OCI-LY7 (cell line): Measurements from ENCODE around the gene BCL2L11. TPM values are rescaled to one million over a fixed set of nuclear protein-coding genes. Genes with fewer than 3 reads are reported as not detected.

Experiments
- BruUV-seq: library from RNA; stranded (reverse); fragments of 400-500 nt; replicated peaks from 2 replicates; lab custom pipeline; 2021; lab: Mats Ljungman, UMichigan
- CTCF ChIA-PET: fragments of 300-600 bp; sonication (Branson Sonifier 250); formaldehyde crosslinking; loops from one replicate; lab custom pipeline; 2022; ENCODE audit warnings: antibody characterized with exemption; ENCODE audit not compliant: unreplicated experiment; lab: Charles Lee
- POLR2A ChIA-PET: fragments of 300-600 bp; sonication (Branson Sonifier 250); formaldehyde crosslinking; loops from one replicate; lab custom pipeline; 2022; ENCODE audit warnings: antibody characterized with exemption; lab: Charles Lee
- DNase-seq: peaks from one replicate; pipeline ENCODE4 v3.0.0-alpha.2; 2015; ENCODE audit warnings: low spot score
- H2AFZ ChIP-seq: fragments of 200-600 bp; sonication (generic), shearing (Covaris generic); 2 replicates; pipeline ENCODE4 v1.6.1; 2014; ENCODE audit warnings: mild to moderate bottlenecking, antibody characterized with exemption, low read length, moderate library complexity
- H3K27ac ChIP-seq: fragments of 200-600 bp; sonication (generic); 2 replicates; pipeline ENCODE4 v1.5.1; 2014; ENCODE audit warnings: mixed run types, low read depth, mild to moderate bottlenecking, moderate library complexity, low read length, inconsistent platforms; ENCODE audit not compliant: poor library complexity, severe bottlenecking
- H3K36me3 ChIP-seq: fragments of 200-600 bp; sonication (generic); 2 replicates; pipeline ENCODE4 v1.6.1; 2014; ENCODE audit warnings: mild to moderate bottlenecking, antibody characterized with exemption, low read length, moderate library complexity, mixed read lengths; ENCODE audit not compliant: insufficient read depth
- H3K4me1 ChIP-seq: fragments of 200-600 bp; sonication (generic); 2 replicates; pipeline ENCODE4 v1.5.1; 2014; ENCODE audit warnings: mild to moderate bottlenecking, low read length; ENCODE audit not compliant: insufficient read depth, poor library complexity, severe bottlenecking
- H3K4me2 ChIP-seq: fragments of 200-600 bp; sonication (generic); 2 replicates; pipeline ENCODE4 v1.6.1; 2014; ENCODE audit warnings: mild to moderate bottlenecking, low read length
- H3K4me3 ChIP-seq: fragments of 200-600 bp; sonication (generic); 2 replicates; pipeline ENCODE4 v1.5.1; 2014; ENCODE audit warnings: mild to moderate bottlenecking, low read depth, low read length; ENCODE audit not compliant: poor library complexity, severe bottlenecking
- H3K79me2 ChIP-seq: fragments of 200-600 bp; sonication (generic); 2 replicates; pipeline ENCODE4 v1.6.1; 2016; ENCODE audit warnings: low read depth, mild to moderate bottlenecking, low read length, moderate library complexity, mixed read lengths; ENCODE audit not compliant: insufficient read depth
- H3K9me2 ChIP-seq: fragments of 200-600 bp; sonication (generic); 2 replicates; pipeline ENCODE4 v1.6.1; 2016; ENCODE audit warnings: mild to moderate bottlenecking, low read length, mixed read lengths; ENCODE audit not compliant: insufficient read depth
- H3K9me3 ChIP-seq: fragments of 200-600 bp; sonication (generic); 2 replicates; pipeline ENCODE4 v1.6.1; 2014; ENCODE audit warnings: mild to moderate bottlenecking, mixed run types, low read length, mixed read lengths
- H4K20me1 ChIP-seq: fragments of 200-600 bp; sonication (generic); 2 replicates; pipeline ENCODE4 v1.6.1; 2014; ENCODE audit warnings: mild to moderate bottlenecking, antibody characterized with exemption, low read length, moderate library complexity, mixed read lengths; ENCODE audit not compliant: insufficient read depth
- CTCF ChIP-seq: fragments of 200-600 bp; sonication (generic); conservative IDR thresholded peaks from 2 replicates; pipeline ENCODE4 v1.5.1; 2014; ENCODE audit warnings: mild to moderate bottlenecking, antibody characterized with exemption, low read length, moderate library complexity, mixed read lengths
- EZH2phosphoT487 ChIP-seq: fragments of 200-600 bp; sonication (generic); IDR thresholded peaks from 2 replicates; pipeline ENCODE4 v1.6.1; 2018; ENCODE audit warnings: low read depth, borderline replicate concordance, mild to moderate bottlenecking, mixed run types, antibody characterized with exemption, low read length, moderate library complexity, mixed read lengths
- intact Hi-C: fragments of 100-400 bp; cut with micrococcal nuclease; formaldehyde crosslinking; loops from one replicate; pipeline ENCODE4 v1.10.0; 2022; ENCODE audit not compliant: unreplicated experiment
- total RNA-seq, 2 experiments: library from RNA; depleted of rRNA in 1 of 2; stranded (reverse); fragments of >200 nt in 1 of 2; shearing (Covaris generic) in 1 of 2; gene quantifications; 2 replicates each; pipeline ENCODE4 v1.2.3, GENCODE V29; 2014 to 2022

The BCL2L11 gene
- total RNA-seq, 2 experiments from 2014 or later = 16.0 to 20.3 TPM

DNA sequence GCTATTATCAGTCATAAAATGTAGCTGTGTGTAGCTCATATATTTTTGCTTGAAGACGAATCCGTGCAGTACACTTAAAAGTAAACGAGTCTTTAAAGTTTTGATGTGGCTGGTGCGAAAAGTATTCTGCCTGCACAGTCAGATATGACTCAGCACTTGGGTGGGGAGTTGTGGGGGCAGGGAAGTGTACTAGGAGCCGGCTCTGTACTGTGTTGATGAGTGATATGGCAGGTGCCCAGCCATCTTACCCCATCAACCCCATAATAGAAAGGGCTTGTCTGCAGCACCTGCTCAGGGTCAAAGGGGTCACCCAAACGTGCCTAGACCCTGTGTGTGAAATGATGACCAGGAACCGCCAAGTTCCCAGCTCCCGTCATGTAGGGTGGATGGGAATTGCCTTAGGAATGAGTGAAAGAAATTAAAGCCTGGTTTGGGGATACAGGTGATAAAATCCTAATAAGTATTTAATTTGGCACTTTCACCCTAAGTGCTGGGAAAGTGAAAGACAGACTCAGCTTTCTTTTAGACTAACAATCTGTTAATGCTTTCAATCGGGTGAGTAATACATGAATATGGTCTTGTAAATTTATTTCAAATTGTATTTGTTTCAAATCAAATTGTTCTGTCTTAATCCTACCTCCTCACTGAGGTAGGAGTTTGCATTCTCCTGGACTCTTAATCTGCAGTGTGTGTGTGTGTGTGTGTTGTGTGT is 48.0 kb downstream of the BCL2L11 start:
- ChIA-PET POLR2A (interaction anchor here (0.6 to 1.4 kb wide), 2 partner anchors 9 to 400 kb away, joined by 3 read pairs; no protein-coding TSS in a partner anchor), CTCF (no interaction called here)
- intact Hi-C loops = loop anchor here (5.0 kb wide), 1 partner anchor 34 kb away; no protein-coding TSS in a partner anchor
- DNase-seq = peak; percentile 12
- H3K27ac ChIP-seq = no peak overlapping the region
- no TSS peak for BruUV-seq
- H3K4me2 ChIP-seq = no peak overlapping the region
- no peak overlapping the region for H3K4me3 ChIP-seq
- TF ChIP-seq EZH2phosphoT487 (no peak), CTCF (no peak)
- H4K20me1 ChIP-seq = no peaks in the 10 kb centered on the region
- no peaks in the 10 kb centered on the region for H3K9me3 ChIP-seq
- H3K4me1 ChIP-seq = peaks cover 22% of the 10 kb centered on the region
- peaks cover 42% of the 10 kb centered on the region for H3K36me3 ChIP-seq
- no peaks in the 10 kb centered on the region for H3K79me2 ChIP-seq
- no peak overlapping the region for H2AFZ ChIP-seq
- no peaks in the 10 kb centered on the region for H3K9me2 ChIP-seq

DNA sequence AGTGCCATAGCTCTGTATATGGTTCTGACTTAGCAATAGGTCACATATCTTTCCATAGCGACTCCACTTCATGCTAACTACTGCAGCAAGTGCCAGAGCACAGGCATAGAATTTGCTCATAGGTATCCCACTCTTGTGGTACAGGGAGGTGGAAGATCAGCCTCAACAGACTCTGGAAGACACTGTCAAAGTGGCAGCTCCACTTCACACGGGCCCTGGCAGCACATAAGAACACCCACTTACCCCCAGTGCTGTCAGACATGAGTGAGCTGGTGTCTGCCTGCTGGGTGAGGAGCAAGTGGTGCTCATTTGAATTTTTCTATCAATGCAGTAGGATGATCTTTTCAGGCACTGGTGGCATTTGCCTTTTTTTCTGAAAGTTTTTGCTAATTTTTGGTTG is 48.6 kb downstream of the BCL2L11 start:
- POLR2A ChIA-PET = interaction anchor here (0.6 to 1.4 kb wide), 4 partner anchors 9 to 400 kb away, joined by 3 to 5 read pairs (median 3); no protein-coding TSS in a partner anchor
- CTCF ChIA-PET = no interaction called here
- H3K36me3 ChIP-seq = peaks cover 36% of the 10 kb centered on the region
- no peak overlapping the region for H3K27ac ChIP-seq
- TF ChIP-seq CTCF (no peak), EZH2phosphoT487 (no peak)
- H3K9me3 ChIP-seq = no peaks in the 10 kb centered on the region
- H2AFZ ChIP-seq = no peak overlapping the region
- H3K4me2 ChIP-seq = no peak overlapping the region
- DNase-seq = no peak
- H3K9me2 ChIP-seq = no peaks in the 10 kb centered on the region
- intact Hi-C loops = loop anchor here (5.0 kb wide), 1 partner anchor 33 kb away; no protein-coding TSS in a partner anchor
- peaks cover 22% of the 10 kb centered on the region for H3K4me1 ChIP-seq
- H3K79me2 ChIP-seq = no peaks in the 10 kb centered on the region
- no TSS peak for BruUV-seq
- H3K4me3 ChIP-seq = no peak overlapping the region
- no peaks in the 10 kb centered on the region for H4K20me1 ChIP-seq

- intact Hi-C loops = loop anchor here (5.0 kb wide), 1 partner anchor 32 kb away; no protein-coding TSS in a partner anchor
- no peak for DNase-seq
- Histone ChIP-seq H3K36me3 (peaks cover 29% of the 10 kb centered on the region), H3K4me2 (no peak overlapping the region), H3K9me2 (no peaks in the 10 kb centered on the region), H2AFZ (no peak overlapping the region), H3K4me1 (peaks cover 22% of the 10 kb centered on the region), H3K79me2 (no peaks in the 10 kb centered on the region), H3K27ac (no peak overlapping the region), H3K4me3 (no peak overlapping the region), H4K20me1 (no peaks in the 10 kb centered on the region), H3K9me3 (no peaks in the 10 kb centered on the region)
- no TSS peak for BruUV-seq
- ChIA-PET CTCF (no interaction called here), POLR2A (interaction anchor here (0.6 to 1.4 kb wide), 3 partner anchors 10 to 38 kb away, joined by 3 to 5 read pairs (median 3); no protein-coding TSS in a partner anchor)
- TF ChIP-seq EZH2phosphoT487 (no peak), CTCF (no peak)
Measured at GRCh38 chr2:111169924-111170323, 49.2 kb downstream of the BCL2L11 start.
